Fibroblast of villous mesenchyme (primary cell): ENCODE data around the gene DCUN1D4. TPM values are rescaled to one million over a fixed set of nuclear protein-coding genes. Genes with fewer than 3 reads are reported as not detected.

Source experiments
- DNase-seq: peaks from one replicate; pipeline ENCODE4 v3.0.0-alpha.2; 2010; ENCODE audit warnings: low read depth
- H3K4me3 ChIP-seq: 2 replicates; pipeline ENCODE4 v1.5.1; 2011; ENCODE audit warnings: low read depth, mild to moderate bottlenecking, low read length
- total RNA-seq: library from RNA; depleted of rRNA; stranded (reverse); fragments of >200 nt; gene quantifications from 2 replicates; pipeline ENCODE4 v1.2.3, GENCODE V29; 2012
- TF ChIP-seq, protein P1 (sequence below): IDR thresholded peaks from 2 replicates; pipeline ENCODE4 v1.5.1; 2012; ENCODE audit warnings: low read depth, mild to moderate bottlenecking, low read length; ENCODE audit not compliant: insufficient read depth

The DCUN1D4 gene
- total RNA-seq, 1 donor, result 58.3 TPM

DNA sequence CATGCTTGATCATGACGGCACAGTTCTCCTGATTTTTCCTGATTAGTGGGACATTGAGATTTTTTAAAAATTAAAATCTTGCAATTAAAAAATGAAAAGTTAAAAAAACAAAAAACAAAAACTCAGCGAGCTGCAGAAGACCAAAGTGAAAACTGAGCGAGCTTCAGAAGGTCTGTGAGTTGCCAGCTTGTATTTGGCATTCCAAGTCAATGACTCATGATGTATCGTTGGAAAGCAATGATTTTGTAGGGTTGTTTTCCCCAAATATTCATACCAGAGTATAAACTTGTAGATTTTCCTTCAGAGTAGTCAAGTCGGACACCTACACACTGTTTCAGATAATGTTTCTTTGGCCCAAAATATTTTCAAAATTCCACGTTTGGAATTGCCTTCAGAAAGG is 100.3 kb downstream of the DCUN1D4 start:
- H3K4me3 ChIP-seq, result no peak overlapping the region
- TF ChIP-seq, protein P1, sequence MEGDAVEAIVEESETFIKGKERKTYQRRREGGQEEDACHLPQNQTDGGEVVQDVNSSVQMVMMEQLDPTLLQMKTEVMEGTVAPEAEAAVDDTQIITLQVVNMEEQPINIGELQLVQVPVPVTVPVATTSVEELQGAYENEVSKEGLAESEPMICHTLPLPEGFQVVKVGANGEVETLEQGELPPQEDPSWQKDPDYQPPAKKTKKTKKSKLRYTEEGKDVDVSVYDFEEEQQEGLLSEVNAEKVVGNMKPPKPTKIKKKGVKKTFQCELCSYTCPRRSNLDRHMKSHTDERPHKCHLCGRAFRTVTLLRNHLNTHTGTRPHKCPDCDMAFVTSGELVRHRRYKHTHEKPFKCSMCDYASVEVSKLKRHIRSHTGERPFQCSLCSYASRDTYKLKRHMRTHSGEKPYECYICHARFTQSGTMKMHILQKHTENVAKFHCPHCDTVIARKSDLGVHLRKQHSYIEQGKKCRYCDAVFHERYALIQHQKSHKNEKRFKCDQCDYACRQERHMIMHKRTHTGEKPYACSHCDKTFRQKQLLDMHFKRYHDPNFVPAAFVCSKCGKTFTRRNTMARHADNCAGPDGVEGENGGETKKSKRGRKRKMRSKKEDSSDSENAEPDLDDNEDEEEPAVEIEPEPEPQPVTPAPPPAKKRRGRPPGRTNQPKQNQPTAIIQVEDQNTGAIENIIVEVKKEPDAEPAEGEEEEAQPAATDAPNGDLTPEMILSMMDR, result no peak
- DNase-seq, result peak; percentile 35

DNA sequence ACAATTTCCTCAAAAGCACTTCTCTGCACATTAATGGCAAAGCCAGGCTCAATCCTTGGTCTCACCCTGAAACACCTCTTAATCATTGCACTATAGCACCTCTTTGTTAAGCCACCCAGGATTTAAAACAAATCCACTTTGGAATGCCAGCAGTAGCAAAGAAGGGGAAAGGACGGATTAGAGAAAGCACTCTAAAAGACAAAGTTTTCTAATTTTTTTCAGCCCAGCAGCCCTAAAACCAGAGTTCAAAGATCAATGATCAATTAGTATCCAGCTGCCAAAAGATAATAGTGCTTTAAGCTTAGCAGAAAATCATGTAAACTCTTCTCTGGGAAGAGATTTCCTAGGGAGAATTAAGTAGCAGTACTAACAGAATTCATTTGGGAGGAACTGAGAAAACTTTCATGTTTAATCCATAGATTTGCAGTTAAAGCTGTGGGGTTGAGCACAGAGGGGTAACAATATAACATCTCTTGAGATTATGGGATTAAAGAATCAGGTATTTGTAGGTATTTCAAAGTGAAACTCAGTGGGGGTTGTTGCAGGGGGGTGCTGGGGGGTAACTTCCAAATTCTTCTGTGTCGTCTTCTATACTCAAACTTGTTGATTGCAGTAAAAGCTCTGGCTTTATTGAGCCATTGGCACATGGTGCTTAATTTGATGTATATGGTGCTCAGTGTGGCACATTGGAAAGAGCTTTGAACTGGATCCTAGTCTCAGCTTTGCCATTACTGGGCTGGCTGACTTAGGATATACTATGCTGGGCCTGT is 115.4 kb downstream of the DCUN1D4 start:
- no peak for DNase-seq
- H3K4me3 ChIP-seq, result no peak overlapping the region
- TF ChIP-seq, protein P1, result no peak

DNA sequence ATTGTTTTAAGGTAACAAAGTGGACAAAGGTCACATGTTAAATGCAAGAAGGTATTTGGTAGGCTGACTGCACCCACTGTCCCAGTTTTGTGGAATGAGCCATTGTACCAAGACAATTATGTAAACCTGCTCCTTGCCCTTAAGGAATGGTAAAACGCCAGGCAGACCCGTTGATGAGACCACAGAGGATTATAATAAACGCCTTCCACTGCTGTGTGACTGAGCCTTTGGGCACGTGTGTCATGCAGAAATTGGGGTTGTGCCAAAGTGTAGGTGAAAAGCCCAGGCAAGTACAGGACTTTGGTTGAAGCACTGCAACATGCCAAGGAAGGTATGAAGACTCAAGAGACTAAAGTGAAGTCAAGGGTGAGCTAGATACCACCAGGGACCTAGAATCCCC is 117.5 kb downstream of the DCUN1D4 start:
- no peak for DNase-seq
- TF ChIP-seq, protein P1, result no peak
- H3K4me3 ChIP-seq, result no peak overlapping the region

DNA sequence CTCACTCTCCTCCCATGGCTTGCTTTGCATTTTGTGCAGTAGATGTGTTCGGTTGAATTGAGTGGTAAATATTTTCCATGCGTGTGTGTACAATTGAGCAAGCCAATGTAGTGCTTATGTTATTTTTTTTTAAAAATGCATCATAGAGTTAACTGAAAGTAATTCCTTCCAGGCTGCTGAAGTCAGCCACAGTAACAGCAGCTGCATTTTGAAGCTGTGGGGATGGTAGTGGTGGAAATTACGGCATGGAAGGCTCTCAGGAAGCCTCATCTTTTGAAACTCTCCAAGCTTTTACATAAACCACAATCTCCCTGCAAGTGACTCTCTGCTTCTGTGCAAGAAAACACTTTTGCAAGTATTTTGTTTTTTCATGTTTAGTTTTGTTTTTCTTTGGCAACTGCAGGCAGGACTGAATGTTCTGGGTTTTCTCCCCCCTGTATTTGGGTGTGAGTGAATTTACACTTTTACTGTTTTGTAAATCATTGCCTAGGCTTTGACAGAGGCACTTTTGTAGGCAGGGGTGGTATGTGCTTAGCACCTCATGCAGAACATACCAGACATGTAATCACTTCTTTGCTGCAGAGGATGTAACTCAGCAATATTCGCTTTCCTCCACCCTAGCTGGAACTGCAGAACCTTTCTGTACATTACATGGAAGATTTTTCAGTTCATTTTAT is 121.0 kb downstream of the DCUN1D4 start:
- DNase-seq, result no peak
- no peak overlapping the region for H3K4me3 ChIP-seq
- TF ChIP-seq, protein P1, result no peak

DNA sequence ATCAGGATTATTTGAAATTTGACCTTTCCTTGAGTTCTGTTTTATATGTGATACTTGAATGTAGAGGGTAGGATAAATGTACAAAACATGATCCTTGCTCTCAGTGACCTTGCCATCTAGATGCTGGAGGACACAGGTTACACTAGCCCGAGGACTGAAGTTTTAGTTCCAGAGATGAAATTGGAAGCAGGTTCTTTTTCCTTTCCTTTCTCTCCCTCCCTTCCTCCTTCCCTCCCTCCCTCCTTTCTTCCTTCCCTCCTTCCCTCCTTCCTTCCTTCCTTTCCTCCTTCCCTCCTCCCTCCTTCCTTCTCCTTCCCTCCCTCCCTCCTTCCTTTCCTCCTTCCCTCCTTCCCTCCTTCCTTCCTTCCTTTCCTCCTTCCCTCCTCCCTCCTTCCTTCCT is 122.9 kb downstream of the DCUN1D4 start:
- H3K4me3 ChIP-seq, result no peak overlapping the region
- TF ChIP-seq, protein P1, result no peak
- DNase-seq, result no peak

Other genes with a start within 250 kb of the DCUN1D4 start
- 0.32 and 0.43 TPM in 2 replicates for gene LRRC66, start 177.2 kb downstream of the DCUN1D4 start, total RNA-seq
- gene SGCB, start 195.1 kb downstream of the DCUN1D4 start, total RNA-seq, result 21.3 and 37.6 TPM in 2 replicates
- gene SPATA18, start 208.2 kb downstream of the DCUN1D4 start, total RNA-seq, result 7.7 and 18.1 TPM in 2 replicates